SK-N-MC (cell line): ENCODE measurements around the gene ARSI.

ENCODE experiments used
- DNase-seq: peaks from one replicate; pipeline ENCODE4 v3.0.0-alpha.2; 2011; ENCODE audit warnings: low read depth, low spot score
- H3K27ac ChIP-seq: fragments of 200-600 bp; sonication (generic); 2 replicates; pipeline ENCODE4 v1.5.1; 2016; ENCODE audit warnings: mixed run types
- H3K36me3 ChIP-seq: fragments of 200-600 bp; sonication (generic); 2 replicates; pipeline ENCODE4 v1.6.1; 2017; ENCODE audit warnings: antibody characterized with exemption, low read length, mixed read lengths; ENCODE audit not compliant: insufficient read depth
- H3K4me3 ChIP-seq: fragments of 200-600 bp; sonication (generic); 2 replicates; pipeline ENCODE4 v1.5.1; 2016
- H3K9ac ChIP-seq: fragments of 200-600 bp; sonication (generic); 2 replicates; pipeline ENCODE4 v1.8.0; 2017; ENCODE audit warnings: mixed run types, mixed read lengths; ENCODE audit not compliant: insufficient read length
- H3K9me3 ChIP-seq: fragments of 200-600 bp; sonication (generic); 2 replicates; pipeline ENCODE4 v1.6.1; 2017; ENCODE audit warnings: low read depth, mild to moderate bottlenecking, antibody characterized with exemption, low read length, moderate library complexity, mixed read lengths
- EZH2 ChIP-seq: fragments of 200-600 bp; sonication (generic); IDR thresholded peaks from one replicate; pipeline ENCODE4 v1.6.1; 2017; ENCODE audit warnings: antibody characterized with exemption
- FOXP2 ChIP-seq: optimal IDR thresholded peaks from 2 replicates; pipeline ENCODE3; 2011; ENCODE audit warnings: mild to moderate bottlenecking, moderate library complexity; ENCODE audit not compliant: insufficient read depth; ENCODE audit errors: extremely low read length, control extremely low read depth
- POLR2AphosphoS5 ChIP-seq: IDR thresholded peaks from 2 replicates; pipeline ENCODE4 v1.6.1; 2012; ENCODE audit warnings: mild to moderate bottlenecking, low read depth, low read length, borderline replicate concordance

ARSI gene

GRCh38 chr5:150300496-150301169 is 2.1 kb downstream of the ARSI start:
- no peaks in the 10 kb centered on the region for H3K9me3 ChIP-seq
- no peaks in the 10 kb centered on the region for H3K36me3 ChIP-seq
- H3K9ac ChIP-seq, result no peak overlapping the region
- no peak for DNase-seq
- TF ChIP-seq POLR2AphosphoS5 (no peak), FOXP2 (no peak), EZH2 (no peak)
- H3K27ac ChIP-seq, result no peak overlapping the region
- H3K4me3 ChIP-seq, result no peak overlapping the region

- no peak for DNase-seq
- no peak overlapping the region for H3K4me3 ChIP-seq
- TF ChIP-seq POLR2AphosphoS5 (no peak), FOXP2 (no peak), EZH2 (no peak)
- H3K27ac ChIP-seq, result no peak overlapping the region
- H3K9ac ChIP-seq, result no peak overlapping the region
- H3K9me3 ChIP-seq, result no peaks in the 10 kb centered on the region
- H3K36me3 ChIP-seq, result no peaks in the 10 kb centered on the region
Measured at GRCh38 chr5:150299571-150300327, 3.0 kb downstream of the ARSI start.

- no peak for DNase-seq
- no peak overlapping the region for H3K27ac ChIP-seq
- TF ChIP-seq FOXP2, result no peak
- no peak for TF ChIP-seq EZH2
- TF ChIP-seq POLR2AphosphoS5, result no peak
Measured at GRCh38 chr5:150298701-150299451, 3.8 kb downstream of the ARSI start.

GRCh38 chr5:150297934-150298595 is 4.6 kb downstream of the ARSI start:
- no peak for TF ChIP-seq POLR2AphosphoS5
- TF ChIP-seq EZH2, result no peak
- no peak for TF ChIP-seq FOXP2
- no peak overlapping the region for H3K27ac ChIP-seq
- no peak overlapping the region for H3K9ac ChIP-seq
- DNase-seq, result no peak
- no peaks in the 10 kb centered on the region for H3K9me3 ChIP-seq
- no peak overlapping the region for H3K4me3 ChIP-seq
- H3K36me3 ChIP-seq, result no peaks in the 10 kb centered on the region

More at GRCh38 chr5:150298701-150299451, 3.8 kb downstream of the ARSI start:
- Histone ChIP-seq H3K9me3 (no peaks in the 10 kb centered on the region), H3K9ac (no peak overlapping the region), H3K4me3 (no peak overlapping the region), H3K36me3 (no peaks in the 10 kb centered on the region)

- H3K9ac ChIP-seq, result no peak overlapping the region
- H3K9me3 ChIP-seq, result no peaks in the 10 kb centered on the region
- no peak overlapping the region for H3K4me3 ChIP-seq
- H3K36me3 ChIP-seq, result no peaks in the 10 kb centered on the region
- H3K27ac ChIP-seq, result no peak overlapping the region
- DNase-seq, result no peak
- TF ChIP-seq POLR2AphosphoS5, result no peak
- TF ChIP-seq EZH2, result no peak
- no peak for TF ChIP-seq FOXP2
Measured at GRCh38 chr5:150297236-150297890, 5.3 kb downstream of the ARSI start.

- Histone ChIP-seq H3K9ac (no peak overlapping the region), H3K9me3 (no peaks in the 10 kb centered on the region), H3K27ac (no peak overlapping the region), H3K36me3 (no peaks in the 10 kb centered on the region), H3K4me3 (no peak overlapping the region)
- DNase-seq, result no peak
- TF ChIP-seq POLR2AphosphoS5, result no peak
Measured at GRCh38 chr5:150296496-150296895, 6.2 kb downstream of the ARSI start.

- no peak overlapping the region for H3K27ac ChIP-seq
- TF ChIP-seq EZH2, result no peak
- TF ChIP-seq FOXP2, result no peak
- no peak for TF ChIP-seq POLR2AphosphoS5
- no peaks in the 10 kb centered on the region for H3K9me3 ChIP-seq
Measured at GRCh38 chr5:150295741-150296486, 6.8 kb downstream of the ARSI start.

More at GRCh38 chr5:150295741-150296486, 6.8 kb downstream of the ARSI start:
- Histone ChIP-seq H3K9ac (no peak overlapping the region), H3K4me3 (no peak overlapping the region), H3K36me3 (no peaks in the 10 kb centered on the region)
- DNase-seq, result no peak
